CD4-positive, alpha-beta T cell treated with Interleukin-21 for 1 hour (primary cell): ENCODE measurements around the gene YOD1.

Experiments
- DNase-seq: peaks from one replicate; pipeline ENCODE4 v3.0.0-alpha.2; 2020

The YOD1 gene

GRCh38 chr1:207072233-207072632 is 21.2 kb upstream of the YOD1 start:
- no peak for DNase-seq

- no peak for DNase-seq
Measured at GRCh38 chr1:207071426-207071825, 20.4 kb upstream of the YOD1 start.

- no peak for DNase-seq
Measured at GRCh38 chr1:207070811-207071210, 19.8 kb upstream of the YOD1 start.

DNA sequence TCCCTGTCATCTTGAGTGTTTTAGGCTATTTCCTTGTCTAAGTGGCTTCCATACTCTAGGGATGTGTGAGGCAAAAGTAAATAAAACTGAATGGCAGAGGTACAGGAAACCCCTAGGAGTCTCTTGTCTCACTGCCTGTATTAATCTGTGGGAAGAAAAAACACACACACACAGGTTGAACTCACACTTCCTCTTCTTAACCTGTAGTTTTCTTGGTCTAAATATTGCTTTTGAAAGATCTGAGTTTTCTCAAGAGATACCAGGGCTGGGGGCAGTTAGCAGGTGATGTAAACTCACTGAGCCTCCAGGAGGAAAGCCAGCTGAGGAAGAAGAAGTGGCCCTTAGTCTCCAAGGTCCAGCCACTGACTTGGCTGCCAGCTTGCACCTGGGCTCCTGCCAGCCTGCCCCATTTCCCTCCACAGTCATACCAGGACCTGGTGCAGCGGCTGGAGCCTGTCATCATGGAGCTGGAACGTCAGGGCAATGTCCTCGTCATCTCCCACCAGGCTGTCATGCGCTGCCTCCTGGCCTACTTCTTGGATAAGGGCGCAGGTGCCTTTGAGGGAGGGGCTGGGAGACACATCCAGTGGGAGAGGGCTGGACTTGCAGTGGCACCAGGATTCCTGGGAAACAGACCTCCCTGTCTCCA is 19.0 kb upstream of the YOD1 start:
- no peak for DNase-seq

- DNase-seq: no peak
Measured at GRCh38 chr1:207069061-207069460, 18.1 kb upstream of the YOD1 start.

DNA sequence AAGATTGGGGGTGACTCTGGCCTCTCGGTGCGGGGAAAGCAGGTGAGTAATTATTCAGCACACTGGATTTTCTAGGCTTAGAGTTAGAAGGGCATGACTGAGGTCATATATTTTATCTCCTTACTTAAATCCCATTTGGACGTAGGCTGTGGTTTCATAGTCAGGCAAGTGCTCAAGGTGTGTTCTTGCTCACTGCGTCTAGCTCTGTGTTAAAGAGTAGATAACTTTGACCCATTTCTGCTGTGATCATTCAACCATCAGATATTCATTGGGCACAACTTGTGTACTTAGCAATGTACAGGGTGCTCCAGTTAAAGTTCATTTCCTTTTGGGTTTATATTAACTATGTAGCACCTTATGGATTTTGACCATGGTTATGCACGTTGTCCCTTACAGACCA is 16.7 kb upstream of the YOD1 start:
- no peak for DNase-seq

DNA sequence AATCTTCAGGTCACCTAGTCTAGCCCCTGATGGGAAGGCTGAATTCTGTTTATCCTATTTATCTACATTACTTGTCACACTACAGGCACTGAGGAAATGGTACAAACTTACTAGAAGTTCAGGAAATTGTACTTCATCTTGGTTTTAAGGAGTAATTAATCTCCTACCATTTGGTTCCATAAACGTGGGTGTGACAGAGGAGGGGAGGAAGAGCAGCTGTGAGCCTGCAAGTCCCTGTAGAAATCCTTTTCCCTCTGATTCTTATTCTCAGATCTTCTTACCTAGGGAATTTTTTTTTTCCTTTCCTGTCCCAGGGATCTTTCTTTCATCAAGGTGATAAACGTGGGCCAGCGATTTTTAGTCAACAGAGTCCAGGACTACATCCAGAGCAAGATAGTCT is 16.2 kb upstream of the YOD1 start:
- no peak for DNase-seq

DNA sequence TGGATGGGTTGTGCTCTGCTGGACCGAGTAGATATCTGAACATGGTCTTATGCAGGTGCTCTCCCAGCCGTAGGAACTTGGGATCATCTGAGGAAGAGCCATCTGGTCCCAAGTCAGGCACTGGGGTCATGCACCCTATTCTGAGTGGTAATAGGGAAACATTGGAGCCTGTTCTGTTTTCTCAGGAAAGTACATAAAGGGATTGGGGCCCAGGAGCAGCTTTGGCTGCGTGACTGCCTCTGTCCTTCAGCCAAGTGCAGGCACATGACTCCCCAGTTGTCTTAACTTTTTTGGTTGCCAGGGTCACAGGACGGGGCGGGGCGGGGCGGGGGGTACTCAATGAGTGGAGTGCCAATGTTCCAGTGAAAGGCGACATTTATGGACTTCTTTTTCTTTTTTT is 13.6 kb upstream of the YOD1 start:
- no peak for DNase-seq

DNA sequence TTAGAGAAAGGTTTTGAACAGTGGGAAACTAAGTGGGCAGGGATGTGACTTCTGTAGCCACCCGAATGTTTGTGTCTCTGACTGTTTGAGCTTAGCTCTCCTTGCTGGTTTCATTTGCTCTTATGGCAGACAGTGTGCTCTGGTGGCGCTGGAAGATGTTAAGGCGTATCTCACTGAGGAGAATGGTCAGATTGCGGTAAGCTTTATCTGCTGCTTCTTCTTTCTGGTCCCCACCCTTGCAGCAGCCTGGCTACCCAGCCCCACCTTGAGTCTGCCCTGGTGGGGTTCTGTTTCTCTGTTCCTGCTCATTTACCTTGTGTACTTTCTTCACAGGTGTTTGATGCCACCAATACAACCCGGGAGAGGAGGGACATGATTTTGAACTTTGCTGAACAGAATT is 12.0 kb upstream of the YOD1 start:
- no peak for DNase-seq

DNA sequence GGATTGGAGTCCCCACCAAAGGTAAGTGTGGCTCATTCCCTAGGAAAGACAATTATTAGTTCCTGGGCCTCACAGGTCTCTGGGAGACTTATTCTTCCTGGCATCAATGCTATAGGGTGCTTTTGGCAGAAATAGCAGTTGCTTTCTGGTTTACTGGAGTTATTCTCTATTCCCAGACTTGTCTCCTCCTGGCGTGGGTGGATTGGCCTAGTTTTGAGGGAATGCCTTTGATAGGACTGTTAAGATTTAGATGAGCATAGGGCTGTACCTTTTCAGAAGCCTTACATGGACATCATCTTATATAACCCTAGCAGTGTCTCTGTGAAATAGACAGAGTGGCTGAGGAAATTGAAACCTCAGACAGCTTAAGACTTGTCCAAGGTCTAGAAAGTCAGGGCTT is 11.1 kb upstream of the YOD1 start:
- DNase-seq: no peak

GRCh38 chr1:207060596-207060995 is 9.6 kb upstream of the YOD1 start:
- DNase-seq: no peak

- DNase-seq: no peak
Measured at GRCh38 chr1:207059881-207060280, 8.9 kb upstream of the YOD1 start.

DNA sequence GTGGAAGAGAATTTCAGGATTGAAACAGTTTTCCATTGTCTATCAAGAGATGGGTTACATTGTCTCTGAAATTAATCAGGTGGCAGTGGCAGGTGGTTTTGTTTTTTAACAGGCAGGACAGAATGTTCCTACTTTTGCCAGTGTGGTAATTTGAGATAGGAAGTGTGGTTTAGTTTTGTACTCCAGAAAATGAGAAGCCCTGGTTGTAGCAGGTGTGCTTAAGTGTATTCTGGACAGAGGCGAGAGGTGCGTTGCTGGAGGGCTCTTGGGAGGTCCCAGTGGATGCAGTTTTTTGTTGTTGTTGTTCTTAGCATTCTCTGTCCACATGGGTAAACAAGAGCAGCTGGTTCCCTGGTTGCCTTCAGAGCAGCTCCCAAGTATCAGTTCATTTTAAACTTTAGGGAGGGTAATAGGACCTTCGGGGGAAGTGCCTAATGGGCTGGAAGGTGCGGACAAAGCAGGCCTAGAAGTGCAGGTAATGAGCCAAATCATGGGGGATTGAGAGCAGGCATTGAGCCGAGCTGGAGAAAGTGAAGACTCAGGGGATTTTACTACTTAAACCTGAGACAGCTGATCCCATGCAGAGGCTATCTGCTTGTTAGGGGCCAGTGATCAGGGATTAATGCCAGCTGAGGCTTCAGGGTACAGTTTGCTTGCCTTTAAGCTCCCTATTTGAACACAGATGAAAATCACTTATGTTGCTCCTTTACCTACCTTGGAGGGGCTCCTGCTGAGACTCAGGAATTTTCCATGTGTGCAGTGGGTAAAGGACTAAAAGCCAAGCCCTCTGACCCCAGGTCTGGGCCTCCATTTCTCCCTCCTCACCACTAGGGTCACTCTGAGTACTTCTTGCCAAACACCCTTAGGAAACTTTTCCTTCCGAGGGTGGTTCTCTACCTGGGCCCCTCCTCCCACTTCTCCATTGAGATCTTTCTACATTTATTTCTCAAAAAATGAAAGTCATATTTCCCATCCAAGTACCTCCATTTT is 8.2 kb upstream of the YOD1 start:
- DNase-seq: no peak

DNA sequence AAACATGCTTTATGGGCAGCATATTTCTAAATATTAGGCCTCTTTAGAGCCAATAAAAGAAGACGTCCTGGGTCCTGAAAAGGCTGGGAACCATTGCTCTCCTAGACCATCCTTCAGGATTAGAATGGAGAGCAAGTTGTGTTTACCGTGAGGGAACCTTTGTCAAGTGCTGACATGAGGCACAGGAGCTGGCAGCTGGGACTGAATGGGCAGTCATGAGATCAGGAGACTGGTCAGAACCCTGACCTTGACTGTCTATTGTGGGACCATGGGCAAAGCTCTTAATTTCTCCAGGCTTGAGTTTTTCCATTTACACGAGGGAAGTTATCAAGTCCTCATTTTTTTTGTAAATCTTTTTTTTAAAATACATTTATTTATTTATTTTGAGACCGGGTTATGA is 7.2 kb upstream of the YOD1 start:
- DNase-seq: no peak

GRCh38 chr1:207056673-207057072 is 5.7 kb upstream of the YOD1 start:
- no peak for DNase-seq

DNA sequence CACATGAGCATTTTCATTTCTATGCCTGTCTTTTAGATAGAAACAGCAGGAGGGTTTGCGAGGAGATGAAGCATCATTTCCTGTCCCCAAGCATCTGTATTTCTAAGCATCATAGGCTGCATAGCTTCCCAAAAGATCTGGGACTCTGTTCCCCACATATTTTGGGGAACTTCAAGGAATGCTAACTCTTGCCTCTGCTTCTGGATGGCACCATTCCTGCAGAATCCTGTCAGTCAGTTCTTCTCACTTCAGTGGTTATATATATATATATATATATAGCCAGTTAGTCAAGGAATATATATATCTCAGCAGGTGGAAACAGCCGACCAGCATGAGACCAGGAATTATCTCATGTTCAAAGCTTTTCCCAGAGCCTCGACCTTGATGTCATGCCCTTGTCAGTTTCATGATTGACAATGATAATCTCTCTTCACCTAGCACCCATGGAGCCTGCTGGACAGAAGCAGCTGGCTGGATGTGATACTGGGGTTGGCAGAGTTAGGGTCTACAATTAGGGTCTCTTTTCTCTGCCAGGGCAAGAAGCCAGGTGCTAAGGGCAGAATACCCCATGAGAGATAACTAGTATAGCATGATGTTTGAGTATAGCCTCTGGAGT is 4.5 kb upstream of the YOD1 start:
- DNase-seq: no peak

GRCh38 chr1:207054491-207054890 is 3.5 kb upstream of the YOD1 start:
- no peak for DNase-seq

- peak; percentile 95 for DNase-seq
Measured at GRCh38 chr1:207052911-207053769, 2.1 kb upstream of the YOD1 start, which contains the start of gene PFKFB2. TSS of gene PFKFB2 (plus strand) at chr1:207053275. CDS start at chr1:207054718, 1,443 bp downstream.

- peak; percentile 92 for DNase-seq
Measured at GRCh38 chr1:207050480-207051190, 373 bp downstream of the YOD1 start.

- DNase-seq: peak; percentile 69
Measured at GRCh38 chr1:207049974-207050391, 1.0 kb downstream of the YOD1 start.

GRCh38 chr1:207049514-207049913 is 1.5 kb downstream of the YOD1 start:
- no peak for DNase-seq

GRCh38 chr1:207049054-207049453 is 2.0 kb downstream of the YOD1 start:
- no peak for DNase-seq
